Ovary (tissue), 3 donors: ENCODE data around the gene UGT1A10.

Experiments
- EP300 ChIP-seq: sonication (generic); formaldehyde crosslinking; IDR thresholded peaks from one replicate; pipeline ENCODE4 v1.6.1; 2017; ENCODE audit warnings: antibody characterized with exemption
- TF ChIP-seq, protein P1 (sequence below), 3 donors: fragments of 450-650 bp in 2 of 3; fragments of 200-600 bp in 1 of 3; IDR thresholded peaks; one replicate each; pipeline versions ENCODE4 v1.5.1 to v1.8.0; 2016 to 2022; ENCODE audit warnings: antibody characterized with exemption in 3 of 3, mild to moderate bottlenecking in 1 of 3
- donor health status: DM: no; HTN: no; CAD: no.

GRCh38 chr2:233794128-233794658 lies 157.9 kb downstream of the UGT1A10 start:
- TF ChIP-seq, protein P1, sequence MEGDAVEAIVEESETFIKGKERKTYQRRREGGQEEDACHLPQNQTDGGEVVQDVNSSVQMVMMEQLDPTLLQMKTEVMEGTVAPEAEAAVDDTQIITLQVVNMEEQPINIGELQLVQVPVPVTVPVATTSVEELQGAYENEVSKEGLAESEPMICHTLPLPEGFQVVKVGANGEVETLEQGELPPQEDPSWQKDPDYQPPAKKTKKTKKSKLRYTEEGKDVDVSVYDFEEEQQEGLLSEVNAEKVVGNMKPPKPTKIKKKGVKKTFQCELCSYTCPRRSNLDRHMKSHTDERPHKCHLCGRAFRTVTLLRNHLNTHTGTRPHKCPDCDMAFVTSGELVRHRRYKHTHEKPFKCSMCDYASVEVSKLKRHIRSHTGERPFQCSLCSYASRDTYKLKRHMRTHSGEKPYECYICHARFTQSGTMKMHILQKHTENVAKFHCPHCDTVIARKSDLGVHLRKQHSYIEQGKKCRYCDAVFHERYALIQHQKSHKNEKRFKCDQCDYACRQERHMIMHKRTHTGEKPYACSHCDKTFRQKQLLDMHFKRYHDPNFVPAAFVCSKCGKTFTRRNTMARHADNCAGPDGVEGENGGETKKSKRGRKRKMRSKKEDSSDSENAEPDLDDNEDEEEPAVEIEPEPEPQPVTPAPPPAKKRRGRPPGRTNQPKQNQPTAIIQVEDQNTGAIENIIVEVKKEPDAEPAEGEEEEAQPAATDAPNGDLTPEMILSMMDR (IDR thresholded peaks at IDR 0.05), result no peak
- TF ChIP-seq EP300, result no peak
